HG02642 (cell line): ENCODE results near the gene KRTAP4-8.
"Not testable (repeated sequence)": the region's sequence is repeated elsewhere in the genome, so short reads cannot be mapped to it uniquely, and the experiment has no call there.

Experiments used
- ATAC-seq: cut with Tn5 transposase; IDR thresholded peaks from one replicate; pipeline ENCODE4 v1.9.1; 2021; ENCODE audit warnings: mild to moderate bottlenecking; ENCODE audit not compliant: unreplicated experiment, poor library complexity

KRTAP4-8 gene

GRCh38 chr17:41098042-41098441, at the start of gene KRTAP4-8:
Gene KRTAP4-8, minus strand, starts transcription at chr17:41098142. Its CDS starts 58 bp downstream, at chr17:41098084.
- no peak for ATAC-seq

- ATAC-seq, result no peak
Measured at GRCh38 chr17:41145261-41145660, 47.3 kb upstream of the KRTAP4-8 start.

DNA sequence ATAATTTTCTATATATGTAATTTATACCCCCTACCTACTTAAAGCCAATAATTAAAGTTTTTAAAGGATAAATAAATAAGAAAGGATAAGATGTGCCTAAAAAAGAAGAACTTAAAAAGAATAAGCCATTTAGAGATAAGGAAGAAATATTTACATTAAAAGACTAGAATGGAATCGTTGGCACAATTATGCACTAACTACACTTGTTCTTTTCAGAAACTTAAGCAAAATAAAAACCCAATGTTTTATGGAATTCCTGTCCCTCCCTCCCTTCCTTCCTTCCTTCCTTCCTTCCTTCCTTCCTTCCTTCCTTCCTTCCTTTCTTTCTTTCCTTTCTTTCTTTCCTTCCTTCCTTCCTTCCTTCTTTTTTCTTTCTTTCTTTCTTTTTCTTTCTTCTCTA, 46.9 kb upstream of the KRTAP4-8 start:
- no peak for ATAC-seq

DNA sequence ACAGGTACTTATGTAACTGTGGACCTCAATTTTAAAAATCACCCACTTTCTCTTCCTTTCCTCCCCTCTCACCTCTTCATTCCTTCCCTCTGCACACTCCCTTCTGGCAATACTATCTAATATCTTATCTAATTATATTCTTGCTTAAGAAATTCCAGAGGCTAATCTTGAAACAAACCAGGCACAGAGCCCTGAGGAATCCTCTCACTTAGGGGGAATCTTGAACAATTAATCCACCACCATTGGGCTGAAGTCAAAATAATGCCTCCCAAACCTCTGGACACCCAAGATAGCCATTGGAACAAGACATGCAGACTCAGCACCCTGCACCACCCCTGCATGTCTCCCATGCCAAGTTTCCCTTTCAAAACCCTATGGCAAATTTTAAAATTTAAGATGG, 43.4 kb upstream of the KRTAP4-8 start:
- ATAC-seq, result no peak

DNA sequence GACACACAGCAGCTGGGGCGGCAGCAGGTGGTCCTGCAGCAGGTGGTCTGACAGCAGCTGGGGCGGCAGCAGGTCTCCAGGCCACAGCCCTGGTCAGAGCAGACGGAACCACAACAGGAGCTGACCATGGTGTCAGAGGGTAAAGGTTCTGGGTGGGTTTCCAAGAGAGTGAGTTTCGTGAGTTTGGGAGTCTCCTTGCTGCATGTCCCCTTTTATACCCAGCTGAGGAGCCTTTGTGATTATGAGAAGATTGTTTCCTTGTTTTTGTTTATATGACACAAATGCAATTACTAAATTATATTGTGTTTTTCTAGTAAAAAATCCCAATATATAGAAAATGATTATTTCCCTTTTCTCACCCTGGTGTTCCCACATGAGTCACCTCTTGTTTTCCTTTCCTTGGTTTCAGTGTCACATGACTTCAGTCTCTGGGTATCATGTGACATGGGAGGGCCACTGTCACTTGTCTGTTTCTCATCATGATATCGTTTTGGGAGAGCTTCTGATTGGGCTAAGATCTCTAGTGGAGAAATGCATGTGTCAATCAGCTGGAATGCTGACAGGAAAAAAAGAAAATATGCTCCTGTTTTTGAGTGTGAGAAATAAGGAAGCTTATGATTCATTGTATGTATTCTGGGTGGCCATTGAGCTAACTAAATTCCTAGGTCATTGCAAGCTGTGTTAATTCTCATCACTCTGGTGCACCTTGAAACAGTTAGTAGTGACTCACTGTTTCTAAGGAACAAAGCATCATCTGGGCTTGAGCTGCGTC, 42.6 kb upstream of the KRTAP4-8 start, which contains the start of gene KRTAP4-6:
KRTAP4-6 (minus strand) TSS at position 185 of the 772 bp plus-strand sequence; CDS start at position 128, 57 bp downstream.
- no peak for ATAC-seq

DNA sequence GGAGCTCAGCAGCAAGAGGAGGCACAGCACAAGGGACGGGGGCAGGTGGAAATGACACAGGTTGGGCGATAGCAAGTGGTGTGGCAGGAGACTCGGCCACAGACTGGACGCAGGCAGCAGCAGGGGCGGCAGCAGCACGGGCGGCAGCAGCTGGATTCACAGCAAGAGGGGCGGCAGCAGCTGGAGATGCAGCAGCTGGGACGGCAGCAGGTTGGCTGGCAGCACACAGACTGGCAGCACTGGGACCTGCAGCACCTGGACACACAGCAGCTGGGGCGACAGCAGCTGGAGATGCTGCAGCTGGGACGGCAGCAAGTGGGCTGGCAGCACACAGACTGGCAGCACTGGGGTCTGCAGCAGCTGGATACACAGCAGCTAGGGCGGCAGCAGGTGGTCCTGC, 41.9 kb upstream of the KRTAP4-8 start:
- not testable (repeated sequence) for ATAC-seq

- no peak for ATAC-seq
Measured at GRCh38 chr17:41133880-41134735, 36.2 kb upstream of the KRTAP4-8 start.

GRCh38 chr17:41131979-41132378, 34.0 kb upstream of the KRTAP4-8 start:
- ATAC-seq, result no peak

DNA sequence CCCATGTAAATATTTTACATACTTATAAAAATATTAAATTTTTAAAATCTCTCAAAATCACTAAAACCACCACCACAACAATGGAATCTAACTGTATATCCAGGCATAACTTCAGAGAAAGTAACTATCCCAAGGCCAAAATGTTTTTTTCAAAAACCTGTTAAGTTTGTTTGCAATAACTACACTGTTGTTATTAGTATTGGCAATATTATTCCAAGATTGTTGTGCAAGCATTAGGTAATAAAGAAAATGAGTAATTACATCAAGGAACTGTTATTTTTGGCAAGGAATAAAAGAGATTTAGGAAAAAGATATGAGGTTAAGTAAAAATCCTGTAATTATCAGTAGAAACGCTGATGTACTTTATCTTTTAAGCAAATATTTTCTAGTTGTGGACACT, 29.4 kb upstream of the KRTAP4-8 start:
- ATAC-seq, result no peak

DNA sequence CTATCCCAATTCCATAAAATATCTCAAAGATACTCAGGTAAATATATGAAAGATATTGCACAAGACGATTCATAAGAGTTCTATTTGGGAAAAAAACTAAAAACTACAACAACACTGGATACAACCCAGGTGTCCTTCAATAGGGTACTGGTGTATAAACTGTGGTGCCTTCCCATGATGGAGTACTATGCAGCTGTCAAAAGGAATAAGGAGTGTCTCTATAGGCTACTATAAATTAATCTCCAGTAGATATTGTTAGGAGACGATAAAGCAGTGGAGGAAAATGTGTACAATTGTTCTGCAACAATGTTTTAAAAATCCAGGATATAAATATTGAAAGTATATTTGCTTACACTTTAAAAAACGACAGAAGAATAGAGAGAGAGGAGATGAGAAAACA, 28.5 kb upstream of the KRTAP4-8 start:
- no peak for ATAC-seq

- ATAC-seq, result no peak
Measured at GRCh38 chr17:41125064-41125463, 27.1 kb upstream of the KRTAP4-8 start.

DNA sequence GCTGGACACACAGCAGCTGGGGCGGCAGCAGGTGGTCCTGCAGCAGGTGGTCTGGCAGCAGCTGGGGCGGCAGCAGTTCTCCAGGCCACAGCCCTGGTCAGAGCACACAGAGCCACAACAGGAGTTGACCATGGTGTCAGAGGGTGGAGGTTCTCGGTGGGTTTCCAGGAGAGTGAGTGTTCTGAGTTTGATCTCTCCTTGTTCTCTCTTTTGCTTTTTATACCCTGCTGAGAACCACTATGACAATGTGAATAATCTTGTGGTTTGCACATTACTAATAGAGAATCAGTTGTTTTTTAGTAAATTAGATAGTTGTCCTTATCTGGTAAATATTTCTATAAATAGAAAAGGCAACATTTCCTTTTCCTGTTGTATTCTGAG, 26.0 kb upstream of the KRTAP4-8 start, which contains the start of gene KRTAP4-12:
KRTAP4-12 (minus strand) TSS at position 192 of the 381 bp plus-strand sequence; CDS start at position 132, 60 bp downstream.
- ATAC-seq, result not testable (repeated sequence)

GRCh38 chr17:41123292-41123990, 25.5 kb upstream of the KRTAP4-8 start:
- ATAC-seq, result not testable (repeated sequence)

DNA sequence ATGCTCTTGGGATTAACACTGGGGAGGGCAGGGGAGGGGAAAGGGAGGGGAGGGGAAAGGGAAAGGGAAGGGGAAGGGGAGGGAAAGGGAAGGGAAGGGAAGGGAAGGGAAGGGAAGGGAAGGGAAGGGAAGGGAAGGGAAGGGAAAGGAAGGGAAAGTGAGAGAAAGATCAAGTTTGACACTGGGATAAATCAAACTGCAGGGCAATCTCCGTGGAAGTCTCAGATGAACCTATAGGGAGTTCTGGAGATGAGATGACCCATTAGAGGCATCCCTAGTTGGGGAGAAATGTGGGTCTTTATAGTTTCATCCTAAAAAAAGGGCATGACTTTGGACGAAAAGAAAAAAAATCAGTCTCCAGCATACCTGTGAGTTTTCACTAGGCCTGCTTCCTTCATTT, 23.8 kb upstream of the KRTAP4-8 start:
- no peak for ATAC-seq

GRCh38 chr17:41119696-41120690, 22.1 kb upstream of the KRTAP4-8 start:
- ATAC-seq, result not testable (repeated sequence)

- no peak for ATAC-seq
Measured at GRCh38 chr17:41118721-41119120, 20.8 kb upstream of the KRTAP4-8 start.

DNA sequence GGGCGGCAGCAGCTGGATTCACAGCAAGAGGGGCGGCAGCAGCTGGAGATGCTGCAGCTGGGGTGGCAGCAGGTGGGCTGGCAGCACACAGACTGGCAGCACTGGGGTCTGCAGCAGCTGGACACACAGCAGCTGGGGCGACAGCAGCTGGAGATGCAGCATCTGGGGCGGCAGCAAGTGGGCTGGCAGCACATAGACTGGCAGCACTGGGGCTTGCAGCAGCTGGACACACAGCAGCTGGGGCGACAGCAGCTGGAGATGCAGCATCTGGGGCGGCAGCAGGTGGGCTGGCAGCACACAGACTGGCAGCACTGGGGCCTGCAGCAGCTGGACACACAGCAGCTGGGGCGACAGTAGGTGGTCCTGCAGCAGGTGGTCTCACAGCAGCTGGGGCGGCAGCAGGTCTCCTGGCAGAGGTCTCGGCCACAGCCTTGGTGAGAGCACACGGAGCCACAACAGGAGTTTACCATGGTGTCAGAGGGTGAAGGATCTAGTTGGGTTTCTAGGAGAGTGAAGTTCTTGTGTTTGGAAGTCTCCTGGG, 20.0 kb upstream of the KRTAP4-8 start, which contains the start of gene KRTAP4-11:
KRTAP4-11 (minus strand) TSS at position 528 of the 541 bp plus-strand sequence; CDS start at position 470, 58 bp downstream.
- not testable (repeated sequence) for ATAC-seq

DNA sequence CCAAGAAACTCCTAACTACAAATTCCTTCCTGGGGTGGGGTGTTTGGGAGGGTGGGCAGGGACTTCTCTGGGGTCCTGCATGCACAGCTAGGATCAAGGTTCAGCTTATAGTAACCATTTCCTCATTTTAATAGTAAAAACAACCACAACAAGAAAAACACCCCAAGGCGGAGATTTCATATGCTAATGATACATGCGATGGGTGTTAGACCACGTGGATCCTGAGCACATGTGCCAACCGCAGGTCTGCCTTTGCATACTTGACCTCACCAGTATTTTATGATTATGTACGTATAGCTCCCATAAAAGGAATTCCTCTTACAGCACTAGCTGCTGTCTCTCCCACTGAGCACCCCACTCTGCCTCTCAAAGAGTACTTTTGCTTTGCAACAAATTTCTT, 18.4 kb upstream of the KRTAP4-8 start:
- no peak for ATAC-seq
